Heart right ventricle (tissue), 16 donors: ENCODE data around the gene EPHA8. TPM values are rescaled to one million over a fixed set of nuclear protein-coding genes. Genes with fewer than 3 reads are reported as not detected.

ENCODE experiments used
- ATAC-seq, 8 donors: fragments of 200-7000 bp; cut with Tn5 transposase; one replicate each; pipeline ENCODE4 v1.9.1; 2020; ENCODE audit warnings: mild to moderate bottlenecking in 8 of 8, moderate library complexity in 8 of 8, moderate number of reproducible peaks in 1 of 8
- DNase-seq, 2 donors: peaks; one replicate each; pipeline ENCODE4 v3.0.0-alpha.2; 2020
- H3K27ac ChIP-seq, 10 donors: fragments of 200-600 bp; sonication (generic) in 2 of 10; one replicate each; pipeline versions ENCODE4 v1.5.0 to v1.8.0; 2020 to 2022; ENCODE audit warnings: mild to moderate bottlenecking in 3 of 10
- H3K27me3 ChIP-seq, 7 donors: fragments of 200-600 bp; one replicate each; pipeline ENCODE4 v1.8.0; 2021 to 2022; ENCODE audit warnings: mild to moderate bottlenecking in 2 of 7
- H3K36me3 ChIP-seq, 9 donors: fragments of 200-600 bp; sonication (generic) in 1 of 9; one replicate each; pipeline versions ENCODE4 v1.5.0 to v1.8.0; 2020 to 2022; ENCODE audit warnings: mild to moderate bottlenecking in 2 of 9
- H3K4me1 ChIP-seq, 9 donors: fragments of 200-600 bp; sonication (generic) in 1 of 9; one replicate each; pipeline versions ENCODE4 v1.5.0 to v1.8.0; 2020 to 2022; ENCODE audit warnings: mild to moderate bottlenecking in 4 of 9
- H3K4me3 ChIP-seq, 10 donors: fragments of 200-600 bp; sonication (generic) in 2 of 10; one replicate each; pipeline versions ENCODE4 v1.5.0 to v1.8.0; 2020 to 2022; ENCODE audit warnings: mild to moderate bottlenecking in 7 of 10, moderate library complexity in 2 of 10
- H3K9me3 ChIP-seq, 11 donors: fragments of 200-600 bp in 10 of 11; sonication (generic) in 2 of 11; one replicate each; pipeline versions ENCODE4 v1.5.0 to v1.8.0; 2013 to 2022; ENCODE audit warnings: mild to moderate bottlenecking in 2 of 11, control low read depth in 1 of 11, moderate library complexity in 1 of 11
- CTCF ChIP-seq, 9 donors: fragments of 200-600 bp; sonication (generic) in 2 of 9; IDR thresholded peaks; one replicate each; pipeline versions ENCODE4 v1.5.0 to v1.8.0; 2021 to 2022; ENCODE audit warnings: antibody characterized with exemption in 9 of 9, mild to moderate bottlenecking in 5 of 9, moderate library complexity in 1 of 9
- WGBS, 2 donors: extraction: QIAGEN DNeasy Blood & Tissue Kit; methylation state at CpG; one replicate each; pipeline ENCODE4 v1.1.7; 2013; ENCODE audit warnings: inconsistent platforms in 1 of 2; 5-methylcytosine and 5-hydroxymethylcytosine counted together
- intact Hi-C, 10 donors: fragments of 100-400 bp; cut with DNase I; formaldehyde crosslinking; loops; one replicate each; pipeline versions ENCODE4 v1.11.1 to v1.14.2; 2022
- polyA plus RNA-seq, 2 donors: library from polyadenylated mRNA; stranded (reverse); fragments of 200-250 nt; gene quantifications; one replicate each; pipeline ENCODE4 v1.2.3, GENCODE V29; 2013
- total RNA-seq, 10 donors: library from RNA; stranded (reverse); fragmentation: NEBNext Ultra II Directional in 3 of 10; extraction: Animal tissue kit (Norgen Biotek cat#: 25700) in 3 of 10; gene quantifications; one replicate each; pipeline versions ENCODE4 v1.2.1 to v1.2.4, GENCODE V29; 2021 to 2023
- donor health status: Arrhythmogenic right ventricular cardiomyopathy.
- donor health status: ischemic (EF 13 %, LVEDD 7.1; RV severe dilation, severe dysfunction).
- donor health status: healthy with polysubstance abuse.
- donor health status: DM: no; HTN: yes; CAD: no.
- donor health status: DM: no; HTN: no; CAD: no.
- donor health status: ischemic (EF 25% LVEDD 6.9; RV normal size, moderate dysfunction).
- donor health status: ischemic (EF 25% LVEDD 5.7; RV mildly dilated, moderate dysfunction).
- donor health status: healthy.
- donor health status: DM: yes; HTN: yes; CAD: no.
- donor health status: Ischemic cardiomyopathy.
- donor health status: ischemic (EF 35%, LVEDD 5.7; RV mildly dilated, moderate dysfunction).
- donor health status: nonischemic (EF 11% LVEDD 7.7; RV severe dilation, severe dysfunction).
- donor health status: DM: yes; HTN: yes; CAD: no.
- donor health status: PGD.
- donor health status: ischemic (EF 29% LVEDD 5.4; RV normal size, mild dysfunction).
- donor health status: nonischemic (EF 23%, LVEDD 6.1; RV moderate dilation, normal function).

Gene EPHA8
- total and polyA plus RNA-seq, 12 donors: 0.12 to 0.30 TPM; not detected in 10

GRCh38 chr1:22576150-22576544 is 12.9 kb downstream of the EPHA8 start:
- 89 to 91% methylated on average over 23 of the region's 23 CpGs for WGBS, 2 donors

GRCh38 chr1:22576617-22577016 is 13.3 kb downstream of the EPHA8 start:
- H3K4me3 ChIP-seq: no peak overlapping the region
- TF ChIP-seq CTCF (IDR thresholded peaks at IDR 0.05): no peak
- intact Hi-C loops: no loop called here
- H3K9me3 ChIP-seq: peaks cover 0 to 17% (median 0%) of the 10 kb centered on the region in 11 donors
- DNase-seq (no peak), ATAC-seq (no peak)
- H3K4me1 ChIP-seq: no peaks in the 10 kb centered on the region
- no peaks in the 10 kb centered on the region for H3K36me3 ChIP-seq
- H3K27ac ChIP-seq: no peak overlapping the region
- peaks cover 0 to 32% (median 10%) of the 10 kb centered on the region in 7 donors for H3K27me3 ChIP-seq
- WGBS, 2 donors: 92 to 94% methylated on average over 24 of the region's 24 CpGs

More at GRCh38 chr1:22576150-22576544, 12.9 kb downstream of the EPHA8 start:
- no peak for DNase-seq
- H3K9me3 ChIP-seq: peaks cover 0 to 17% (median 0%) of the 10 kb centered on the region in 11 donors
- intact Hi-C loops: no loop called here
- no peak for TF ChIP-seq CTCF (IDR thresholded peaks at IDR 0.05)
- H3K36me3 ChIP-seq: no peaks in the 10 kb centered on the region
- H3K27me3 ChIP-seq: peaks cover 0 to 34% (median 10%) of the 10 kb centered on the region in 7 donors
- no peaks in the 10 kb centered on the region for H3K4me1 ChIP-seq
- no peak overlapping the region for H3K4me3 ChIP-seq
- H3K27ac ChIP-seq: no peak overlapping the region
- no peak for ATAC-seq

GRCh38 chr1:22578732-22579361 is 15.6 kb downstream of the EPHA8 start:
- intact Hi-C loops: no loop called here
- 78 to 96% methylated on average over 12 of the region's 12 CpGs for WGBS, 2 donors
- Histone ChIP-seq H3K4me3 (no peak overlapping the region), H3K27ac (peak overlapping the region in 1 of 10 donors; percentile 22), H3K27me3 (peaks cover 0 to 12% (median 0%) of the 10 kb centered on the region in 7 donors), H3K36me3 (no peaks in the 10 kb centered on the region), H3K9me3 (peaks cover 0 to 17% (median 0%) of the 10 kb centered on the region in 11 donors), H3K4me1 (peaks cover 0 to 18% (median 4%) of the 10 kb centered on the region in 9 donors)
- DNase-seq: no peak
- no peak for ATAC-seq
- no peak for TF ChIP-seq CTCF (IDR thresholded peaks at IDR 0.05)

GRCh38 chr1:22579541-22580155 is 16.4 kb downstream of the EPHA8 start:
- H3K27ac ChIP-seq: peak overlapping the region in 2 of 10 donors; percentile 6 to 22
- DNase-seq: peak; percentile 19 to 44
- no peaks in the 10 kb centered on the region for H3K36me3 ChIP-seq
- 21 to 29% methylated on average over 7 of the region's 7 CpGs for WGBS, 2 donors
- H3K4me3 ChIP-seq: no peak overlapping the region
- TF ChIP-seq CTCF (IDR thresholded peaks at IDR 0.05): no peak
- peaks cover 0 to 17% (median 0%) of the 10 kb centered on the region in 11 donors for H3K9me3 ChIP-seq
- H3K4me1 ChIP-seq: peaks cover 0 to 19% (median 4%) of the 10 kb centered on the region in 9 donors
- ATAC-seq: peak in 6 of 8 donors; percentile 49 to 68 (median 59)
- intact Hi-C loops: no loop called here
- peaks cover 0 to 7% (median 0%) of the 10 kb centered on the region in 7 donors for H3K27me3 ChIP-seq
